Urothelium cell line (cell line): ENCODE results near the gene WTAP.
"Not testable (repeated sequence)": the region's sequence is repeated elsewhere in the genome, so short reads cannot be mapped to it uniquely, and the experiment has no call there.

ENCODE experiments used
- DNase-seq: peaks from one replicate; pipeline ENCODE4 v3.0.0; 2011; ENCODE audit warnings: low spot score, mixed read lengths
- FAIRE-seq: peaks from 2 replicates; lab custom pipeline; 2011; peaks lifted over from hg19 to GRCh38; lab: Jason Lieb, UNC

Gene WTAP

DNA sequence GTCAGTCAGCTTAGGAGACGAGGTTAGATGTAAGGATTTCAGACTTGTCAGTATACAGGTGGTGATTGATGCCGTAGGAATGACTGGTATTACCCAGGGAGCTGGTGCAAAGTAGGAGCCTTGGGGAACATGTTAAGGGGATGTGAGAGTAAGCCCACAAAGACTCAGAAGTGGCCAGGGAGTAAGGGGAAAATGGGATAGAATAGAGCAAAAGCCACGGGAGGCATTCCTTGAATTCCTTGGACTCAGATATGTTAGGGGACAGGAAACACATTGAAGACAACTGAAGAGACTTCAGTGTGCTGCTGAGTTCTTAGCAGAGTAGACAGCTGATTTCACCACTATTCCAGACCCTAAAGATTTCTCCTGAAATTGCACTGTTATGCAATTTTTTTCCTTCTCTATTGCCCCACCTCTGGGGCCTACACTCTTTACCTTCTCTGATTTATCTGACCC is 33.3 kb downstream of the WTAP start:
- DNase-seq (peak; percentile 16), FAIRE-seq (no peak)

GRCh38 chr6:159761129-159761872 is 34.0 kb downstream of the WTAP start:
- DNase-seq (no peak), FAIRE-seq (no peak)

DNA sequence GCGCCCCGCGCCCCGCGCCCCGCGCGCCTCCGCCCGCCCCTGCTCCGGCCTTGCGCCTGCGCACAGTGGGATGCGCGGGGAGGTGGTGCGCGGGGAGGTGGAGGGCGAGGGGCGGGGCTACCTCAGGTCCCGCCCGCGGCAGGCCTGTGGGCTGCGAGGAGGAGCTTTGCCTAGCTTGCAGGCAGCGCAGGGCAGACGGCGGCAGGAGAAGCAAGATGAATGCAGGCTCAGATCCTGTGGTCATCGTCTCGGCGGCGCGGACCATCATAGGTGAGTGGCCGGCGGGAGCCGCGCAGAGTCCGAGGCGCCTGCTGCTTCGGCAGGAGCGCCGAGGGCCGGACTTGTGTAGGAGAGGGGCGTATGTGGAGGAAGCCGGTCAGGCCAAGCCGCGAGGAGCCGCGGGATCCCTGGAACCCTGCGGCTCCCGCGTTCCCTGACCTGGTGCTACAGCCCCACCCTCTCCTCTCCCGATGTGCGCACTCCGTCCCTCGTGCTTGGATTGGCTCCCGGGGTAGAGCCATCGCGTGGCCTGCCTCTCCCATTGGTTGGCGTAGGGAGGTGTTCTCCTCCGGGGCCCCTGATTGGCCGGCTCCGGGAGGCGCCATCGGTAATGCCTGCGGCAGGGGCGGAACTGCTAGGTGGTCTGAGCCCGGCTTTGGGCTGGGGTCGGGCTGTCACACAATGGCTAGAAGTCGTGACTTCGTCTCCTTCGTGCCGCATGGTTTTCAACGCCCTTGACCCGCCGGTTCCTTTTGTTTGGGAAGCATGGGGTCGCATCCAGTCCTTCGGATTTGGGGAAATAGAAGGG is 34.8 kb downstream of the WTAP start, which contains the start of gene ACAT2:
TSS of gene ACAT2 (plus strand) at position 173 of the 808 bp plus-strand sequence. CDS start at position 216, 43 bp downstream.
- FAIRE-seq, result peak; percentile 17
- DNase-seq, result peak; percentile 95

GRCh38 chr6:159762681-159763293 is 35.5 kb downstream of the WTAP start:
- FAIRE-seq, result no peak

GRCh38 chr6:159766906-159767305 is 39.6 kb downstream of the WTAP start:
- no peak for DNase-seq
- no peak for FAIRE-seq

More at GRCh38 chr6:159762681-159763293, 35.5 kb downstream of the WTAP start:
- peak; percentile 5 for DNase-seq

DNA sequence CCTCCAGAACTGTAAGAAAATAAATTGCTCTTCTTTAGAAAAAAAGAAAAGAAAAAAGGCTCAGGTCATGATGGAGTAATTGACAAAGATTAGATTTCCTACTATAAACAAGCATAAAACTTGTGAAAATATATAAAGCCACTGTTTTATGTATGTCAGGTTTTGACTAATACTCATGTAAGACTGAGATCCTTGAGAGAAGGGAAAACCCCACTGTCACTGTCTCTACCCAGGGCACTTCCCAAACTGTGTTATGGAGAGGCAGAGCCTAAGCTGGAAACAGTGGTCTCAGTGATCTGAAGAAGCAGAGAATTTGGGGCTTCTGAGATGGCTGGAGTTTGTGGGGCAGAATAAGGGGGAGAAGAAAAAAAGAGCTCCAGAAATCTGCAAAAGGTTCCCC is 42.2 kb downstream of the WTAP start:
- DNase-seq (no peak), FAIRE-seq (no peak)

DNA sequence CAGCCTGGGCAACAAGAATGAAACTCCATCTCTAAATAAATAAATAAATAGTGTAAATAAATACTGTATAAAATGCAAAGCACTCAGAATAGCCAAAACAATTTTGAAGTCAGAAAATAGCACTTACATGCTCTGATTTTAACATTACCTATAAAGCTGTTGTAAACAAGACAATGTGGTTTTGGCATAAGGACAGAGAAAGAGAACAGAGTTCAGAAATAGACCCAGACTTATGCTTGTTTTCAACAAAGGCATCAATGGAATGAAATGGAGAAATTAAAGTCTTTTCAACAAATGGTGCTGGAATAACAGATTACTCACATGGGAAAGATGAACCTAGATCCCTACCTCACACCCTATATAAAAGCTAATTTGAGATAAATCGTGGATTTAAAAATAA is 44.9 kb downstream of the WTAP start:
- DNase-seq, result no peak
- FAIRE-seq, result no peak

DNA sequence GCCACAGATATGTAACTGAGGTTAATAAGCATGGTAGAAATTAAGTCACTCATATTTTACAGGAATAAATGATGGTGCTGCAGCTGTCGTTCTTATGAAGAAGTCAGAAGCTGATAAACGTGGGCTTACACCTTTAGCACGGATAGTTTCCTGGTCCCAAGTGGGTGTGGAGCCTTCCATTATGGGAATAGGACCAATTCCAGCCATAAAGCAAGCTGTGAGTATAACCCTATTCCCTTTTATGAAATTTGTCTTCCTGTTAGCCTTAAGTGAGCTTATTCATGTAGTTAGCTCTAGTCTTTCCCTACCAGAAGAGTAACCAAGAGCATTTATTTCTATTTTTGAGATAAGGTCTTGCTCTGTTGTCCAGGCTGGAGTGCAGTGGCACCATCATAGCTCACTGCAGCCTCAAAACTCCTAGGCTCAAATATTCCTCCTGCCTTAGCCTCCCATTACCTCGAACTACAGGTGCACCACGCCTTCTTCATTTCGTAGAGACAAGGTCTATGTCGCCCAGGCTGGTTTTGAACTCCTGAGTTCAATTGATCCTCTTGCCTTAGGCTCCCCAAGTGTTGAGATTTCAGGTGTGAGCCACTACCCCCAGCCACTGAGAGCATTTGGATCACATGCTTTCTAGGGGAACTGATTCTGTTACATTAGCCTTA is 50.1 kb downstream of the WTAP start:
- FAIRE-seq, result no peak
- DNase-seq, result no peak

DNA sequence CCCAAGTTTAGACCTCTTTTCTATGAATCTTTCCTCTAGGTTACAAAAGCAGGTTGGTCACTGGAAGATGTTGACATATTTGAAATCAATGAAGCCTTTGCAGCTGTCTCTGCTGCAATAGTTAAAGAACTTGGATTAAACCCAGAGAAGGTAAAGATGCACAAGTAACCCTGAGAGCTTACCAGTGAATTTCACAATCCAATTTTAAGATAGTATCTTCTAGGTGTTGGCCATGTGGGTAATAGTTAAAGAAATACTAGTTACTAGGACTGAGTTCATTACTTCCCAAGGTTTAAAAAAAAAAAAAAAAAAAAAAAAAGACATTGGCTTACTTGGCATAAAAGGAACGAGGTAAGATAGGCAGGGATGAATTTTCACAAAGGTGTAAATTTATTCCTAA is 50.8 kb downstream of the WTAP start:
- DNase-seq (no peak), FAIRE-seq (no peak)

GRCh38 chr6:159778542-159779103 is 51.3 kb downstream of the WTAP start:
- FAIRE-seq, result no peak
- no peak for DNase-seq

DNA sequence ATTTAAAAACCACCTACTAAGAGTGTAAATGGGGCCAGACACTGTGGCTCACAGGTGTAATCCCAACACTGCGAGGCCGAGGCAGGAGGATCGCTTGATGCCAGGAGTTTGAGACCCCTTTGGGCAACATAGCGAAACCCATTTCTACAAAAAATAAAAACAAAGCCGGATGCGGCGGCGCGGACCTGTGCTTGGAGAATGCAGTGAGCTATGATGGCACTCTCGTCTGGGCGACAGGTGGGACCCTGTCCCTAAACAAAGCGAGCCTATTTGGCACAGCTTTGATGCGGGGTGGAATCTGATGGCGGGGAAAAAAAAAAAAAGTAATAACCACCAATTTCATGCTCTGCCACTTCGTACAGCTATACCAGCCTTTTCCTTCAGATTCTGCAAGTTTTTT is 61.0 kb downstream of the WTAP start:
- FAIRE-seq (no peak), DNase-seq (no peak)

- FAIRE-seq (no peak), DNase-seq (peak; percentile 25)
Observed at GRCh38 chr6:159788753-159789376, 61.6 kb downstream of the WTAP start.

- peak; percentile 66 for FAIRE-seq
- peak; percentile 94 for DNase-seq
Observed at GRCh38 chr6:159789377-159790148, 62.3 kb downstream of the WTAP start, which contains the start of gene TCP1. Gene TCP1, minus strand, starts transcription at chr6:159789602. Its CDS starts 134 bp downstream, at chr6:159789468.

DNA sequence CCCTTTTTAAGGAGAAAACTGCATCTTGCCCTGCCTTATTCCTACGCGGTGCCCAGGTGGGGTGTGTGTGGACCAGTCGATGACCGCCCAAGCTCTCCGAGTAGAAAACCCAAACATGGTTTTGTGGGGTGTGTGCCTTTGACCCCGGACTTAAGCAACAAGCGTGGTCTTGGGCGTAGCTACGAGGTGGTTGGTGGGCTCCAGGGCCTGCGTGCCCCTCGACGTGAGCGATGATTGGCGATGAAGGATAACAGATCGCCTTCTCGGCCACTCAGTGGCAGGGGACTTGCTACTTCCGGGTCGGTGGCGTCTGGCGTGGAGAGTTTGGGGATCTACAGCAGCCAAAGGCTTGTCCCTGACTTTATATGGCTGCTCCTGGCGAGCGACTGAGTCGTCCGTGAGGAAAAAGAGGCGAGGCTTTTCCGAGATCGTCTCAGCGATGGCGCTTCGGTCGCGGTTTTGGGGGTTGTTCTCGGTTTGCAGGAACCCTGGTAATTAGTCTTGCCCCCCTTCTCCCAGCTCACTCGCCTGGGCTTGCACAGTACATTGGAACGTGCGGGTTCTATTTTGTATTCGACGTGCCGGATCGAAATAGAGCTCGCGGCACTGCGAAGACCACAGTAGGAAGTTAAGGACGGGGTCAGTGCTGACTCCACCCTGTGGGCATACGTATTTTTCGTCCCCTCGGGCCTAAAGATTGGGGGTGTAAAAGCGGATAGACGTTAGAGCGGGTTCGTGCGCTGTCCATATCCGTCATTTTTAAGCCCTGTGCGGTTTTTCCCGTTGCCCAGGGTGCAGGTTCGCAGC is 63.0 kb downstream of the WTAP start, which contains the start of gene MRPL18:
TSS of gene MRPL18 (plus strand) at position 319 of the 807 bp plus-strand sequence. CDS start at position 440, 121 bp downstream.
- DNase-seq (peak; percentile 94), FAIRE-seq (peak; percentile 72)

DNA sequence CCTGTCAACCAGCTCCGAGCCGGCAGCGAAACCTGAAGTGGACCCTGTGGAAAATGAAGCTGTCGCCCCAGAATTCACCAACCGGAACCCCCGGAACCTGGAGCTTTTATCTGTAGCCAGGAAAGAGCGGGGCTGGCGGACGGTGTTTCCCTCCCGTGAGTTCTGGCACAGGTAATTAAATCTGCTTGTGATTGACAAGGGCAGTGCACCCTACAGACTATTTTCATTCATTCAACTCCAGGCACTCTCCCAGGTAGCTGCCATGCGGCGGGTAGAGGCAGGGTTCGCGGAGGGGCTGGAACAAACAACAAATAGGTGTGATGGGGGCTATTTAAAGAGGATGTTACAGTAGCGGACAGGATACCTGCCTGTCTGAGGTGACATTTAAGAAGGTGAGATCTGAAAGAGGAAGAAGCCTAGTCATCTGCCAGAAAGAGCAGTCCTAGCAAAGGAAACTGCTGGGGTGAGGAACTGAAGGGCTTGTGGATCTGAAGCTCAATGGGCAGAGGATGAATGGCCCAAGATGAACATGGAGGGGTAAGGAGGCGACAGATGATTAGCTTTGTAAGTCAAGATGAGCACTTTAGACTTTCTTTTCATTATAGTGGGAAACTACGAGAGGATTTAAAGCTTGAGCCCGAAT is 63.8 kb downstream of the WTAP start:
- FAIRE-seq (no peak), DNase-seq (no peak)

DNA sequence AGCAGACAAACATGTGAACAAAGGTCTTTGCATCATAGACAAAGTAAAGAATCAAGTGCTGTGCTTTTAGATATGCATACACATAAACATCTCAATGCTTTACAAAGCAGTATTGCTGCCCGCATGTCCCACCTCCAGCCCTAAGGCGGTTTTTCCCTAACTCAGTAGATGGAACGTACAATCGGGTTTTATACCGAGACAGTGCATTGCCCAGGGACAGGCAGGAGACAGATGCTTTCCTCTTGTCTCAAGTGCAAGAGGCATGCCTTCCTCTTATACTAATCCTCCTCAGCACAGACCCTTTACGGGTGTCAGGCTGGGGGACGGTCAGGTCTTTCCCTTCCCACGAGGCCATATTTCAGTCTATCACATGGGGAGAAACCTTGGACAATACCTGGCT is 67.7 kb downstream of the WTAP start:
- not testable (repeated sequence) for FAIRE-seq, DNase-seq

DNA sequence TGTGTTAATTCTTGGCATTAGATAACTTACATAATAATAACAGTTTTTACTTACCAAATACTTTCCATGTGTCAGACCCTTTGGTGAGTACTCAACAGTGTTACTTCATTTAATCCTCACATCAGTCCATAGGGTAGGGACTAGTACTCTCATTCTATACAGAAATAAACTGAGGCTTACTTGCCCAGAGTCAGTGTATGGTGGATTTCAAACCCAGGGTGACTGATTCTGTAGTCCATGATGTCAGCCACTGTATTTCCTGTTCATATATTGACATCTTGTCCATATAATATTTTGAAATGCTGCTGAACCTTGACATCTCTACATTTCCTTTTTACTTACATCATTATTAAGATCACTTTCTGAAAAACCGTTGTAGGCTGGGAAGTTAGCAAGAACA is 70.2 kb downstream of the WTAP start:
- no peak for FAIRE-seq
- no peak for DNase-seq
